SK-N-MC (cell line): ENCODE results near the gene PYGB.

Experiments
- DNase-seq: peaks from one replicate; pipeline ENCODE4 v3.0.0-alpha.2; 2011; ENCODE audit warnings: low read depth, low spot score
- H3K27ac ChIP-seq: fragments of 200-600 bp; sonication (generic); 2 replicates; pipeline ENCODE4 v1.5.1; 2016; ENCODE audit warnings: mixed run types
- H3K36me3 ChIP-seq: fragments of 200-600 bp; sonication (generic); 2 replicates; pipeline ENCODE4 v1.6.1; 2017; ENCODE audit warnings: antibody characterized with exemption, low read length, mixed read lengths; ENCODE audit not compliant: insufficient read depth
- H3K4me3 ChIP-seq: fragments of 200-600 bp; sonication (generic); 2 replicates; pipeline ENCODE4 v1.5.1; 2016
- H3K9ac ChIP-seq: fragments of 200-600 bp; sonication (generic); 2 replicates; pipeline ENCODE4 v1.8.0; 2017; ENCODE audit warnings: mixed run types, mixed read lengths; ENCODE audit not compliant: insufficient read length
- H3K9me3 ChIP-seq: fragments of 200-600 bp; sonication (generic); 2 replicates; pipeline ENCODE4 v1.6.1; 2017; ENCODE audit warnings: low read depth, mild to moderate bottlenecking, antibody characterized with exemption, low read length, moderate library complexity, mixed read lengths
- EZH2 ChIP-seq: fragments of 200-600 bp; sonication (generic); IDR thresholded peaks from one replicate; pipeline ENCODE4 v1.6.1; 2017; ENCODE audit warnings: antibody characterized with exemption
- FOXP2 ChIP-seq: optimal IDR thresholded peaks from 2 replicates; pipeline ENCODE3; 2011; ENCODE audit warnings: mild to moderate bottlenecking, moderate library complexity; ENCODE audit not compliant: insufficient read depth; ENCODE audit errors: extremely low read length, control extremely low read depth
- POLR2AphosphoS5 ChIP-seq: IDR thresholded peaks from 2 replicates; pipeline ENCODE4 v1.6.1; 2012; ENCODE audit warnings: mild to moderate bottlenecking, low read depth, low read length, borderline replicate concordance

Gene PYGB

DNA sequence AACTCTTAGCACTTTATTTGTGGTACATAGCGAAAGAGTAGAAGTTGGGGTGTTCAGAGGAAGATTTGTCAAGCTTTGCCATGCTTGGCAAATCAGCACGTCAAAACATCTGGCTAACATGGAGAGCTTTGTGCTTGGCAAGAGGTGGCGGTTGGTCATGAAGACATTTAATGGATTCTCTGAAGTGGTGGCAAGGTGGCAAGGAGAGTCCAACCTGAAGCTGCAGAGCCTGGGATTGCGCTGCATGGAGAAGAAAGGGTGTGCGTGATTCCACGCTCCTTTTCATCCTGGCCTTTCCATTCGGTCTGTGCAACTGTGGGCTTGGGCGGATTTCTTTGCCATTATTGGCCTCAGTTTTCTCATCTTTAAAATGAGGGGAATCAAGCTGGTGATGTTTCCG is 3.1 kb downstream of the PYGB start:
- TF ChIP-seq EZH2: no peak
- TF ChIP-seq FOXP2: no peak
- TF ChIP-seq POLR2AphosphoS5: no peak
- Histone ChIP-seq H3K4me3 (no peak overlapping the region), H3K9ac (no peak overlapping the region), H3K36me3 (no peaks in the 10 kb centered on the region), H3K9me3 (no peaks in the 10 kb centered on the region), H3K27ac (no peak overlapping the region)
- no peak for DNase-seq

- Histone ChIP-seq H3K36me3 (no peaks in the 10 kb centered on the region), H3K27ac (no peak overlapping the region), H3K9ac (no peak overlapping the region), H3K9me3 (no peaks in the 10 kb centered on the region), H3K4me3 (no peak overlapping the region)
- TF ChIP-seq POLR2AphosphoS5: no peak
- TF ChIP-seq EZH2: no peak
- no peak for TF ChIP-seq FOXP2
- DNase-seq: no peak
Measured at GRCh38 chr20:25251558-25251957, 3.7 kb downstream of the PYGB start.

DNA sequence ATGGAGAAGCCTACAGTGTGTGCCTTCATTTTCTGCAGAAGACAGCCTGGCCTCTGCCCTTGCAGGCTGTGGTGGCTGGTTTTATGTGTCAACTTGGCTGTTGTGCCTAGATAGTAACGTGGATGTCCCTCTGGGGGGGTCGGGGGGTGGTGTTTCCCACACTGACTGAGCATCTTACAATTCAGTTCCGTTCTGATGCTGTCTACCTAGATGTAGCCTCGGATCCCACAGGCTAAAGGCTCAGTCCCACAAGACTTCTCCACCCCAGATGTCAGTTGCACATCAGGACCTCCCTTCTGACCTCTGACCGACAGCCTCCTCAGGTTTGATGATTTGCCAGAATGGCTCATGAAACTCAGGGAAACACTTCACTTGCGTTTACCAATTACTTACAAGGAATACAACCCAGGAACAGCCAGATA is 4.4 kb downstream of the PYGB start:
- no peak for TF ChIP-seq EZH2
- no peak for TF ChIP-seq POLR2AphosphoS5
- no peak for TF ChIP-seq FOXP2
- Histone ChIP-seq H3K9ac (no peak overlapping the region), H3K36me3 (no peaks in the 10 kb centered on the region), H3K4me3 (no peak overlapping the region), H3K27ac (no peak overlapping the region), H3K9me3 (no peaks in the 10 kb centered on the region)
- DNase-seq: no peak

DNA sequence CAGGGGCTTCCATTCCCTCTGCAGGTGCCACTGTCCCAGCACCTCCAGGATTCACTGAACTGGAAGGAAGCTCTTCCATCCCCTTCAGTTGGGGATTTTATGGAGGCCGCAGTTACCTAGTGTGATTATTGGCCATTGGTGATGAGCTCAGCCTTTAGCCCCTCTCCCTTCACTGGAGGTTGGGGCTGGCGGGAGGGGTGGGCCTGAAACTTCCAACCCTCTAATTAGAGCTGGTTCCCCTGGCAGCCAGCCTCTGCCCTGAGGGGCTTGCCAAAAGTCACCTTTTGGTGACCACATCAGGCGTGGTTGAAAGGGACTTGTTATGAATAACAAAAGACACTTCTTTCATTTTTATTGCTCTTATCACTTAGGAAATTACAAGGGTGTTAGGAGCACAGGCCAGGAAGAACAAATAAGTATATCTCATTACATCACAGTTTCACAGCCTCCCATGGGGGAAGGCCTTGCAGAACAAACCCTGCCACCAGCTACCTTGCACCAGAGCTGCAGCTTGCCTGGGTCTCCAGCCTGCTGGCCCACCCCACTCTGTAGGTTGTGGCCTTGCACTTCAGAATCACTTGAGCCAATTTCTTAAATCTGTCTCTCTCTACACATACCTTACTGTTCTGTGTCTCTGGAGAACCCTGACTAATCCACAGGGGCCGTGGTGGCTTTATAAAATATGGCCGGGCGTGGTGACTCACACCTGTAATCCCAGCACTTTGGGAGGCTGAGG is 5.0 kb downstream of the PYGB start:
- Histone ChIP-seq H3K9me3 (no peaks in the 10 kb centered on the region), H3K36me3 (no peaks in the 10 kb centered on the region), H3K4me3 (no peak overlapping the region), H3K27ac (no peak overlapping the region), H3K9ac (no peak overlapping the region)
- TF ChIP-seq EZH2 (no peak), FOXP2 (no peak), POLR2AphosphoS5 (no peak)
- DNase-seq: no peak

DNA sequence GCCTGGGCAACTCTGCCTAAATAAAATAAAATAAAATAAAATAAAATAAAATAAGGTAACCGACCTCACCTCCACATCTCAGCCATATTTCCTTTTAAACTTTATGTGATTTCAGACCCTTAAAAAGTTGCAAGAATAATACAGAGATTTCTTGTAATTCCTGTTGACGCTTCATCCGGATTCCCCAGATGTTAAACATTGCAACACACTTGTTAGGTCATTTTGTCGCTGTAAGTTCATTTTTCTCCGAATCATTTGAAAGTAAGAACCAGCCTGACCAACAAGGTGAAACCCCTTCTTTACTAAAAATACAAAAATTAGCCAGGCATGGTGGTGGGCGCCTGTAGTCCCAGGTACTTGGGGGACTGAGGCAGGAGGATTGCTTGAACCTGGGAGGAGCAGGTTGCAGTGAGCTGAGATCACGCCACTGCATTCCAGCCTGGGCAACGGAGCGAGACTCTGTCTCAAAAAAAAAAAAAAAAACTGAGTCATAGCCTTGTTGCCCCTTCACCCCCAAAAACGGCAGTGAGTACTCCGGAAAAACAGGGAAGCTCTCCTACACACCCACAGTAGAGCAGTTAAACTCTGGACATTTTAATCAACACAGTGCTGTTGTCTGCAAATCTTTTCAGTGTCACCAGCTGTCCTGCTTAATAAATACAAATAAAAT is 5.9 kb downstream of the PYGB start:
- Histone ChIP-seq H3K9ac (no peak overlapping the region), H3K27ac (no peak overlapping the region), H3K9me3 (no peaks in the 10 kb centered on the region), H3K4me3 (no peak overlapping the region), H3K36me3 (no peaks in the 10 kb centered on the region)
- no peak for DNase-seq
- TF ChIP-seq POLR2AphosphoS5: no peak
- TF ChIP-seq EZH2: no peak
- TF ChIP-seq FOXP2: no peak

DNA sequence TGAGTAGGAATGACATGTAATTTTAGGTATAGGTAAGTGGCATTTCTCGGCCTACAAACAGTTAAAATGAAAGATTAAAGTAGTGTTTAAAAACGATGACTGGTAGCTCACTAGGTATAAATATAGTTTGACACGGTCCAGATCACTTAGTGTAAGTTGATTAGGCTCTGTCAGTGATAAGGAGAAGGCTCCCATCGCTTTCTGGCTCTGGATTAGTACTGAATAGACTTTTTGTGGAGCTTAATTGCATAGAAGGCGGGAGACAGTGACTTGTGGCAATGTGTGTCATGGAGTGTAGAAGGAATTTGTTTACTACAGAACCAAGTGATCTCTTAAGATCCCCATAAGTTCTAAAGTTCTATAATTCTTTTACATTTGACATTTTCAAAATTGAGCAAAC is 6.7 kb downstream of the PYGB start:
- Histone ChIP-seq H3K9me3 (no peaks in the 10 kb centered on the region), H3K27ac (no peak overlapping the region), H3K9ac (no peak overlapping the region), H3K36me3 (no peaks in the 10 kb centered on the region), H3K4me3 (no peak overlapping the region)
- TF ChIP-seq FOXP2 (no peak), EZH2 (no peak), POLR2AphosphoS5 (no peak)
- DNase-seq: no peak

GRCh38 chr20:25254986-25255680 is 7.2 kb downstream of the PYGB start:
- Histone ChIP-seq H3K36me3 (peaks cover 4% of the 10 kb centered on the region; the same call in 1 of the 2 replicates), H3K9ac (no peak overlapping the region)
- TF ChIP-seq EZH2 (no peak), POLR2AphosphoS5 (no peak), FOXP2 (no peak)

DNA sequence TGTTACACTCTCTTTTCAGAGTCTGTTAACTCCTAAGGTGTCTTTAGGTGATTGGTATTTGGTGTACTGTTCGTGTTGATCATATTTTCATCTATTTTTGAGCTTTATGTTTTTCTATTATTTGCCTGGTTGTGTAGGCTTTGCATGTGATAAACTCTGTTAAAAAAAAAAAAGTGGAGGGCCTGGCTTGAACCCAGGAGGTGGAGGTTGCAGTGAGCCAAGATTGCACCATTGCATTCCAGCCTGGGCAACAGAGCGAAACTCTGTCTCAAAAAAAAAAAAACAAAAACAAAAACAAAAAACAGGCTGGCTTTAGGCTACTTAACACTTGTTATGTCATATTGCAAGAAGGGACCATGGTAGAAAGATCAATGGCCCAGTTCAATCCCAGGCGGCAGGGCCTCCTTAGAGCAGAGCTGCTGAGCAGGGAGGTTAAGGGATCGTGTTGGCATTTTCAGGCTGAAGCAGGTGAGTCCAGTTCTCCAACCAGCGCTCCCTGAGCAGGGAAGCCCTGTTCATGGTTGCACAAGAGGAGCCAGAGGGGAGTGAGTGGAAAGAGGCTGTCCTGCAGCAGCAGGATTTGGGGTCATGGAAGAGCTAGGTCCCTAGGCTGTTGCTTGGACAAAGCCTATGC is 8.5 kb downstream of the PYGB start:
- no peak for DNase-seq
- Histone ChIP-seq H3K9me3 (no peaks in the 10 kb centered on the region), H3K27ac (no peak overlapping the region), H3K9ac (no peak overlapping the region), H3K4me3 (no peak overlapping the region), H3K36me3 (peaks cover 10% of the 10 kb centered on the region; the same call in 1 of the 2 replicates)
- TF ChIP-seq EZH2: no peak
- no peak for TF ChIP-seq FOXP2
- no peak for TF ChIP-seq POLR2AphosphoS5

More at GRCh38 chr20:25254986-25255680, 7.2 kb downstream of the PYGB start:
- H3K9me3 ChIP-seq: no peaks in the 10 kb centered on the region
- no peak overlapping the region for H3K4me3 ChIP-seq
- no peak overlapping the region for H3K27ac ChIP-seq
- no peak for DNase-seq
